SK-N-MC (cell line): Measurements from ENCODE around the gene HBA2.

Source experiments
- EZH2 ChIP-seq: fragments of 200-600 bp; sonication (generic); IDR thresholded peaks from one replicate; pipeline ENCODE4 v1.6.1; 2017; ENCODE audit warnings: antibody characterized with exemption
- FOXP2 ChIP-seq: optimal IDR thresholded peaks from 2 replicates; pipeline ENCODE3; 2011; ENCODE audit warnings: mild to moderate bottlenecking, moderate library complexity; ENCODE audit not compliant: insufficient read depth; ENCODE audit errors: extremely low read length, control extremely low read depth
- POLR2AphosphoS5 ChIP-seq: IDR thresholded peaks from 2 replicates; pipeline ENCODE4 v1.6.1; 2012; ENCODE audit warnings: mild to moderate bottlenecking, low read depth, low read length, borderline replicate concordance

- TF ChIP-seq EZH2 (no peak), POLR2AphosphoS5 (no peak), FOXP2 (no peak)
Measured at GRCh38 chr16:140175-140857, 32.4 kb upstream of the HBA2 start.
